SK-N-SH (cell line): ENCODE results near the gene CALB2. TPM values are rescaled to one million over a fixed set of nuclear protein-coding genes. Genes with fewer than 3 reads are reported as not detected.

Experiments
- CTCF ChIA-PET: fragments of 300-600, 350-600 bp; formaldehyde crosslinking; extraction: SDS; loops from one replicate; lab custom pipeline; 2021; lab: Yijun Ruan, JAX
- POLR2A ChIA-PET: fragments of 350-600 bp; sonication (Branson Sonifier 250); formaldehyde crosslinking; extraction: SDS; loops from one replicate; lab custom pipeline; 2020; ENCODE audit warnings: antibody characterized with exemption, inconsistent platforms; lab: Yijun Ruan, JAX
- DNase-seq: peaks from one replicate; pipeline ENCODE4 v3.0.0; 2012
- H2AFZ ChIP-seq: fragments of 200-600 bp; sonication (generic); 2 replicates; pipeline ENCODE4 v1.8.1; 2016; ENCODE audit warnings: antibody characterized with exemption, mild to moderate bottlenecking, low read depth
- H3F3A ChIP-seq: fragments of 200-600 bp; sonication (generic); replicated peaks from 2 replicates; pipeline ENCODE3; 2016; ENCODE audit warnings: antibody characterized with exemption, mild to moderate bottlenecking; ENCODE audit not compliant: insufficient read depth
- H3K27ac ChIP-seq, 2 experiments: fragments of 200-500 bp in 1 of 2; fragments of 200-600 bp in 1 of 2; sonication (Bioruptor generic) in 1 of 2; sonication (generic), shearing (Covaris generic) in 1 of 2; 2 replicates each; pipeline versions ENCODE4 v1.5.1 to v1.6.1; 2014 to 2016; ENCODE audit warnings: low read depth in 2 of 2, inconsistent platforms in 1 of 2, low read length in 1 of 2, mild to moderate bottlenecking in 1 of 2, mixed read lengths in 1 of 2
- H3K27me3 ChIP-seq: fragments of 200-600 bp; sonication (generic), shearing (Covaris generic); 2 replicates; pipeline ENCODE4 v1.6.1; 2016; ENCODE audit warnings: mixed run types; ENCODE audit not compliant: insufficient read depth
- H3K36me3 ChIP-seq, 2 experiments: fragments of 200-500 bp in 1 of 2; fragments of 200-600 bp in 1 of 2; sonication (Bioruptor generic) in 1 of 2; sonication (generic) in 1 of 2; replicated peaks in 1 of 2; 2 replicates each; pipeline versions ENCODE3 to v1.5.1; 2014 to 2016; ENCODE audit warnings: low read length in 1 of 2, mild to moderate bottlenecking in 1 of 2; ENCODE audit not compliant: insufficient read depth in 2 of 2, control insufficient read depth in 1 of 2
- H3K4me1 ChIP-seq, 2 experiments: fragments of 200-500 bp in 1 of 2; fragments of 200-600 bp in 1 of 2; sonication (Bioruptor generic) in 1 of 2; sonication (generic), shearing (Covaris generic) in 1 of 2; 2 replicates each; pipeline versions ENCODE4 v1.5.1 to v1.6.1; 2014 to 2016; ENCODE audit warnings: low read depth in 1 of 2, low read length in 1 of 2, mixed run types in 1 of 2; ENCODE audit not compliant: insufficient read depth in 2 of 2, control insufficient read depth in 1 of 2
- H3K4me2 ChIP-seq: fragments of 200-600 bp; sonication (generic), shearing (Covaris generic); 2 replicates; pipeline ENCODE4 v1.6.1; 2017; ENCODE audit warnings: mixed run types
- H3K4me3 ChIP-seq, 2 experiments: fragments of 200-500 bp in 1 of 2; fragments of 200-600 bp in 1 of 2; sonication (Bioruptor generic) in 1 of 2; sonication (generic), shearing (Covaris generic) in 1 of 2; 2 replicates each; pipeline versions ENCODE4 v1.5.1 to v1.8.1; 2014 to 2016; ENCODE audit warnings: low read depth in 2 of 2, inconsistent platforms in 1 of 2, low read length in 1 of 2, mild to moderate bottlenecking in 1 of 2, mixed read lengths in 1 of 2, moderate library complexity in 1 of 2
- H3K79me2 ChIP-seq: fragments of 200-600 bp; sonication (generic); 2 replicates; pipeline ENCODE4 v1.8.1; 2017; ENCODE audit warnings: mild to moderate bottlenecking; ENCODE audit not compliant: insufficient read depth
- H3K9ac ChIP-seq: fragments of 200-600 bp; sonication (generic); 2 replicates; pipeline ENCODE4 v1.6.1; 2017; ENCODE audit warnings: mixed run types
- H3K9me2 ChIP-seq: fragments of 200-600 bp; sonication (generic); 2 replicates; pipeline ENCODE4 v1.6.1; 2017; ENCODE audit warnings: mixed run types
- H3K9me3 ChIP-seq: fragments of 200-600 bp; sonication (generic); 2 replicates; pipeline ENCODE4 v1.6.1; 2017; ENCODE audit warnings: mixed run types, mild to moderate bottlenecking, moderate library complexity
- H4K20me1 ChIP-seq: fragments of 200-600 bp; sonication (generic); 2 replicates; pipeline ENCODE4 v1.6.1; 2017; ENCODE audit warnings: mild to moderate bottlenecking, mixed run types; ENCODE audit not compliant: insufficient read depth
- CTCF ChIP-seq: fragments of 200-600 bp; sonication (generic); IDR thresholded peaks from 2 replicates; pipeline ENCODE4 v1.6.1; 2017; ENCODE audit warnings: antibody characterized with exemption, mild to moderate bottlenecking, moderate library complexity
- ELF1 ChIP-seq: IDR thresholded peaks from 2 replicates; pipeline ENCODE4 v1.4.0; 2012
- FOSL2 ChIP-seq: IDR thresholded peaks from 2 replicates; pipeline ENCODE4 v1.4.0; 2012; ENCODE audit warnings: low read depth, mild to moderate bottlenecking, moderate library complexity, borderline replicate concordance
- FOXJ3 ChIP-seq: sonication (generic); formaldehyde crosslinking; IDR thresholded peaks from 2 replicates; pipeline ENCODE4 v1.5.1; 2020; ENCODE audit warnings: mild to moderate bottlenecking, missing genetic modification reagents
- FOXM1 ChIP-seq: IDR thresholded peaks from 2 replicates; pipeline ENCODE4 v1.4.0; 2012; ENCODE audit warnings: low read depth, mild to moderate bottlenecking
- IRF3 ChIP-seq: fragments of 150-350 bp; IDR thresholded peaks from 2 replicates; pipeline ENCODE4 v1.6.1; 2016; ENCODE audit warnings: mild to moderate bottlenecking, low read depth, low read length
- JUND ChIP-seq: IDR thresholded peaks from 2 replicates; pipeline ENCODE4 v1.4.0; 2012
- MXI1 ChIP-seq: IDR thresholded peaks from 2 replicates; pipeline ENCODE4 v1.6.1; 2012; ENCODE audit warnings: mild to moderate bottlenecking, low read depth, low read length, improper control_type of control experiment
- NFIC ChIP-seq: IDR thresholded peaks from 2 replicates; pipeline ENCODE4 v1.4.0; 2012; ENCODE audit warnings: borderline replicate concordance
- NRF1 ChIP-seq: IDR thresholded peaks from 2 replicates; pipeline ENCODE4 v1.6.1; 2012; ENCODE audit warnings: low read depth, mild to moderate bottlenecking, low read length
- POLR2AphosphoS5 ChIP-seq: IDR thresholded peaks from 2 replicates; pipeline ENCODE4 v1.6.1; 2012; ENCODE audit warnings: low read depth, low read length
- RAD21 ChIP-seq: IDR thresholded peaks from 2 replicates; pipeline ENCODE4 v1.6.1; 2012; ENCODE audit warnings: mild to moderate bottlenecking, low read length
- RCOR1 ChIP-seq: fragments of 150-350 bp; IDR thresholded peaks from 2 replicates; pipeline ENCODE4 v1.6.1; 2017; ENCODE audit warnings: antibody characterized with exemption, low read length
- SMC3 ChIP-seq: IDR thresholded peaks from 2 replicates; pipeline ENCODE4 v1.6.1; 2012; ENCODE audit warnings: low read depth, low read length, improper control_type of control experiment
- TEAD4 ChIP-seq: IDR thresholded peaks from 2 replicates; pipeline ENCODE4 v1.4.0; 2012; ENCODE audit warnings: mild to moderate bottlenecking, borderline replicate concordance; ENCODE audit not compliant: insufficient read depth
- USF1 ChIP-seq: IDR thresholded peaks from 2 replicates; pipeline ENCODE4 v1.4.0; 2012; ENCODE audit warnings: low read depth, borderline replicate concordance
- ZBTB33 ChIP-seq: IDR thresholded peaks from 2 replicates; pipeline ENCODE4 v1.4.0; 2012; ENCODE audit warnings: low read depth, borderline replicate concordance
- WGBS: methylation state at CpG from one replicate; pipeline ENCODE4 v1.1.6; 2017; ENCODE audit warnings: low lambda C conversion rate; 5-methylcytosine and 5-hydroxymethylcytosine counted together
- polyA plus RNA-seq, 3 experiments: library from polyadenylated mRNA; depleted of rRNA; stranded (reverse); fragments of >200 nt; gene quantifications; 2 replicates each; pipeline ENCODE4 v1.2.3, GENCODE V29; 2012
- TF ChIP-seq, protein P1 (sequence below): fragments of 150-350 bp; IDR thresholded peaks from 2 replicates; pipeline ENCODE4 v1.6.1; 2017; ENCODE audit warnings: antibody characterized with exemption, low read length, low read depth, borderline replicate concordance

The CALB2 gene
- polyA plus RNA-seq (2012; rRNA removed): 0.12 and 0.23 TPM in 2 replicates
- 0.05 and 0.06 TPM in 2 replicates for polyA plus RNA-seq (2012; cell fraction: cytosol; rRNA removed)
- polyA plus RNA-seq (2012; cell fraction: nucleus; rRNA removed): 0.06 TPM in 1 of 2 replicates, not detected in the other

GRCh38 chr16:71358464-71358998 lies at the start of gene CALB2:
TSS of gene CALB2 (plus strand) at chr16:71358723. CDS start at chr16:71358793, 70 bp downstream.
- Histone ChIP-seq H3K4me3 (peak within 1 kb of the TSS; percentile 31 to 58; a peak in 2 of 4 replicates), H3K27me3 (peaks cover 14% of the 10 kb centered on the region; the same call in 1 of the 2 replicates), H3K79me2 (no peaks in the 10 kb centered on the region), H3K4me1 (peaks cover 0 to 8% of the 10 kb centered on the region in 2 experiments; a peak in 1 of 4 replicates), H3K9ac (no peak within 1 kb of the TSS), H3K27ac (no peak within 1 kb of the TSS), H3K4me2 (peak within 1 kb of the TSS; percentile 85), H4K20me1 (no peaks in the 10 kb centered on the region), H3K9me3 (no peaks in the 10 kb centered on the region), H3F3A (peaks cover 4% of the 10 kb centered on the region), H3K36me3 (no peaks in the 10 kb centered on the region), H2AFZ (peak within 1 kb of the TSS; percentile 62; the same call in 1 of the 2 replicates), H3K9me2 (no peaks in the 10 kb centered on the region)
- TF ChIP-seq RCOR1 (no peak), ELF1 (no peak), CTCF (peak; percentile 91), IRF3 (no peak), FOXM1 (no peak), NRF1 (peak; percentile 32; the same call in 1 of the 2 replicates), FOSL2 (no peak), MXI1 (no peak), USF1 (no peak), FOXJ3 (CRISPR knock-in tag) (no peak), POLR2AphosphoS5 (no peak), JUND (no peak), ZBTB33 (no peak), SMC3 (peak; percentile 64), RAD21 (peak; percentile 72), NFIC (no peak), TEAD4 (no peak)
- TF ChIP-seq, protein P1, sequence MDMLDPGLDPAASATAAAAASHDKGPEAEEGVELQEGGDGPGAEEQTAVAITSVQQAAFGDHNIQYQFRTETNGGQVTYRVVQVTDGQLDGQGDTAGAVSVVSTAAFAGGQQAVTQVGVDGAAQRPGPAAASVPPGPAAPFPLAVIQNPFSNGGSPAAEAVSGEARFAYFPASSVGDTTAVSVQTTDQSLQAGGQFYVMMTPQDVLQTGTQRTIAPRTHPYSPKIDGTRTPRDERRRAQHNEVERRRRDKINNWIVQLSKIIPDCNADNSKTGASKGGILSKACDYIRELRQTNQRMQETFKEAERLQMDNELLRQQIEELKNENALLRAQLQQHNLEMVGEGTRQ: no peak
- CTCF ChIA-PET: interaction anchor here (0.6 to 4.5 kb wide), 23 partner anchors 9 to 587 kb away, joined by 3 to 35 read pairs (median 4); no protein-coding TSS in a partner anchor
- peak; percentile 91 for DNase-seq
- POLR2A ChIA-PET: no interaction called here
- 0% methylated on average over 3 of the region's 53 CpGs for WGBS
